K562 (cell line): ENCODE results near the gene FADS6.

Experiments used
- CBX8 ChIP-seq: fragments of 200-600 bp; sonication (generic); IDR thresholded peaks from 2 replicates; pipeline ENCODE4 v1.6.1; 2012; ENCODE audit warnings: borderline replicate concordance, mixed run types, low read depth, mild to moderate bottlenecking, moderate library complexity, mixed read lengths, low read length, control low read depth, inconsistent platforms; ENCODE audit not compliant: poor library complexity, severe bottlenecking; ENCODE audit errors: extremely low read depth
- FOXK1 ChIP-seq: sonication (generic); formaldehyde crosslinking; IDR thresholded peaks from 2 replicates; pipeline ENCODE4 v1.8.0; 2022; ENCODE audit warnings: missing genetic modification reagents, mild to moderate bottlenecking, borderline replicate concordance
- HCFC1 ChIP-seq: IDR thresholded peaks from 2 replicates; pipeline ENCODE4 v1.6.1; 2012; ENCODE audit warnings: low read depth, low read length, improper control_type of control experiment
- MAFK ChIP-seq: IDR thresholded peaks from 2 replicates; pipeline ENCODE4 v1.6.1; 2011; ENCODE audit warnings: low read length, improper control_type of control experiment
- SMAD3 ChIP-seq: fragments of 450-650 bp; formaldehyde crosslinking; conservative IDR thresholded peaks from 2 replicates; pipeline ENCODE4 v1.4.0; 2020; ENCODE audit warnings: mild to moderate bottlenecking
- TF ChIP-seq, protein P1 (sequence below): sonication (generic); formaldehyde crosslinking; IDR thresholded peaks from 2 replicates; pipeline ENCODE4 v1.8.0; 2023; ENCODE audit warnings: mild to moderate bottlenecking, missing genetic modification reagents

DNA sequence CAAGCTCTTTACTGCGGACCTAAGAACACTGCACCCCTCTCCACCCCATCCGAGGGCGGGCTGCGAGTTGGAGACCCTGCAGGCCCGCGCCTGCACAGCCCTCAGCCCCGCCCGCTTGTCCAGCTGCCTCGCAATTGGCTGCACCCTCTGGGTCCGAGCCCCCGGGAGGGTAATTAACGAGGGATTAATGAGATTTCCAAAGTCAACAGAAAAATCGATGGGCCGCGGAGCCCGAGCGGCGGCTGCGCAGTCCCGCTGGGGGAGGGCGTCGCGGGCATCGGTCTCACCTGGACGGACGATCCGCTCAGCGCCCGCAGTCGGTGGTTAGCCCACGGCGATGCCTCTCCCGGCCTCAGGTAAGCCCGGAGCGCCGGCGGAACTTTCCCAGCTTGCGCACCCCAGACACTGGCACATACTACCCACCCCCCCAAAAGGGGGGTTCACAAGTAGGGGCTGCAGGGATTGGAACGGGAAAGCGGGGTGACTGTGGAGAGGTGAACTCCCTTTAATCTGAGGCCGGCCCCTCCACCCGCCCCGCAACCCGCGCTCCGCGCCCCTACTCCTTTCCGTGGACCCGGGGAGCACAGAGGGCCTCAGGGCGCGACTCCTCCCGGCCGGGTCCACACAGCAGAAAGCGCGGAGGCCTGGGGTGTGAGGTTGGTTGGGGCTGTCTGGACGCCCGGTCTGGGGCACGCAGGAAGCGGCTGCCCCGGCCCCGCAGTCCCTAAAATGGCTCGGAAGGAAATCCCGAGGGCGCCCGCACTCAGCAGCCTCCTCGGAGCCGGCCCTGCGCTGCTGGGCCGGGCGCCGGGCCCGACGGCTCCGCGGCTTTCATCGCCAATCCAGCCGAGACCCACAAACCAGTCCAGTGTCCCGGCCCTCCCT is 42.4 kb upstream of the FADS6 start, which contains the start of gene OTOP3:
- TF ChIP-seq HCFC1 (no peak), FOXK1 (no peak), SMAD3 (CRISPR knock-in tag) (no peak), MAFK (no peak), CBX8 (no peak)
- TF ChIP-seq, protein P1, sequence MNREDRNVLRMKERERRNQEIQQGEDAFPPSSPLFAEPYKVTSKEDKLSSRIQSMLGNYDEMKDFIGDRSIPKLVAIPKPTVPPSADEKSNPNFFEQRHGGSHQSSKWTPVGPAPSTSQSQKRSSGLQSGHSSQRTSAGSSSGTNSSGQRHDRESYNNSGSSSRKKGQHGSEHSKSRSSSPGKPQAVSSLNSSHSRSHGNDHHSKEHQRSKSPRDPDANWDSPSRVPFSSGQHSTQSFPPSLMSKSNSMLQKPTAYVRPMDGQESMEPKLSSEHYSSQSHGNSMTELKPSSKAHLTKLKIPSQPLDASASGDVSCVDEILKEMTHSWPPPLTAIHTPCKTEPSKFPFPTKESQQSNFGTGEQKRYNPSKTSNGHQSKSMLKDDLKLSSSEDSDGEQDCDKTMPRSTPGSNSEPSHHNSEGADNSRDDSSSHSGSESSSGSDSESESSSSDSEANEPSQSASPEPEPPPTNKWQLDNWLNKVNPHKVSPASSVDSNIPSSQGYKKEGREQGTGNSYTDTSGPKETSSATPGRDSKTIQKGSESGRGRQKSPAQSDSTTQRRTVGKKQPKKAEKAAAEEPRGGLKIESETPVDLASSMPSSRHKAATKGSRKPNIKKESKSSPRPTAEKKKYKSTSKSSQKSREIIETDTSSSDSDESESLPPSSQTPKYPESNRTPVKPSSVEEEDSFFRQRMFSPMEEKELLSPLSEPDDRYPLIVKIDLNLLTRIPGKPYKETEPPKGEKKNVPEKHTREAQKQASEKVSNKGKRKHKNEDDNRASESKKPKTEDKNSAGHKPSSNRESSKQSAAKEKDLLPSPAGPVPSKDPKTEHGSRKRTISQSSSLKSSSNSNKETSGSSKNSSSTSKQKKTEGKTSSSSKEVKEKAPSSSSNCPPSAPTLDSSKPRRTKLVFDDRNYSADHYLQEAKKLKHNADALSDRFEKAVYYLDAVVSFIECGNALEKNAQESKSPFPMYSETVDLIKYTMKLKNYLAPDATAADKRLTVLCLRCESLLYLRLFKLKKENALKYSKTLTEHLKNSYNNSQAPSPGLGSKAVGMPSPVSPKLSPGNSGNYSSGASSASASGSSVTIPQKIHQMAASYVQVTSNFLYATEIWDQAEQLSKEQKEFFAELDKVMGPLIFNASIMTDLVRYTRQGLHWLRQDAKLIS (CRISPR knock-in tag), result no peak
